Measurements from ENCODE around the gene ZNF398.

- TF ChIP-seq CTCF (IDR thresholded peaks at IDR 0.05; ENCODE audit: low read depth, low read length), result no peak
- TF ChIP-seq EZH2phosphoT487 (IDR thresholded peaks at IDR 0.05; ENCODE audit: low read depth), result no peak
Observed at GRCh38 chr7:149225106-149225505, 77.9 kb downstream of the ZNF398 start.

All from OCI-LY3 (cell line).